Measurements from ENCODE around the gene CHRND. TPM values are rescaled to one million over a fixed set of nuclear protein-coding genes. Genes with fewer than 3 reads are reported as not detected.
A peak's percentile ranks its signal among the peaks of the same experiment; 100 is the strongest.

CHRND gene
- total RNA-seq, 1 experiment from 2014 or later = not detected

DNA sequence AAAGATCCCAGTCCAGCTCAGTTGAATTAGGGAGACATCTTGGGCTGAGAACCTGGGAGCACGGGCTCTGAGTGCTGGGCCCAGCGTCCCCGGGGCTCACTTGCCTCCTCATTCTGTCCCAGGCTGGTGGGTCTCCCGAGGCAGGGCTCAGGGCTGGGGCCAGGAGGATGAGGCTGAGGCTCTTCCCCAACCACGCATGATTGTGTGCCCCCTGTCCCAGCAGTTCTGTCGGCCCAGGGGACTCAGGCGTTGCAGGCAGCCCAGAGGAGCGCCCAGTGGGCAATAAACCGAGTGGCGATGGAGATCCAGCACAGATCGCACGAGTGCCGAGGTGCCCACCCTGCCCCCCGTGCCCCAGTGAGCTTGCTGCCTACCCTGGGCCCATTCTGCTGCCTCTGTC lies 4.9 kb upstream of the CHRND start:
- Histone ChIP-seq H3K79me2 (ENCODE audit: low read depth) (no peaks in the 10 kb centered on the region), H4K20me1 (ENCODE audit: insufficient read depth) (no peaks in the 10 kb centered on the region), H3K27ac (no peak overlapping the region), H3K9me2 (ENCODE audit: insufficient read depth) (no peaks in the 10 kb centered on the region), H3K36me3 (ENCODE audit: low read depth) (no peaks in the 10 kb centered on the region), H3K4me2 (no peak overlapping the region), H3K4me1 (replicated peaks; ENCODE audit: insufficient read depth) (no peaks in the 10 kb centered on the region), H3K9me3 (ENCODE audit: insufficient read depth, low read depth) (no peaks in the 10 kb centered on the region), H2AFZ (no peak overlapping the region), H3K4me3 (no peak overlapping the region), H3K27me3 (ENCODE audit: insufficient read depth, low read depth) (peaks cover 55% of the 10 kb centered on the region), H3F3A (ENCODE audit: insufficient read depth, low read depth) (no peaks in the 10 kb centered on the region)
- no peak for DNase-seq
- CTCF ChIA-PET = interaction anchor here (0.6 kb wide), 1 partner anchor 219 kb away, joined by 3 read pairs; no protein-coding TSS in a partner anchor
- intact Hi-C loops (cut with micrococcal nuclease; ENCODE audit: unreplicated experiment) = loop anchor here (10.0 kb wide), 2 partner anchors 196 to 616 kb away; no protein-coding TSS in a partner anchor
- TF ChIP-seq CTCF (conservative IDR thresholded peaks at IDR 0.05) = no peak
- no peak for TF ChIP-seq EZH2 (IDR thresholded peaks at IDR 0.05; ENCODE audit: low read depth)
- POLR2A ChIA-PET (ENCODE audit: unreplicated experiment) = no interaction called here
- no TSS peak for BruUV-seq (replicated peaks)

DNA sequence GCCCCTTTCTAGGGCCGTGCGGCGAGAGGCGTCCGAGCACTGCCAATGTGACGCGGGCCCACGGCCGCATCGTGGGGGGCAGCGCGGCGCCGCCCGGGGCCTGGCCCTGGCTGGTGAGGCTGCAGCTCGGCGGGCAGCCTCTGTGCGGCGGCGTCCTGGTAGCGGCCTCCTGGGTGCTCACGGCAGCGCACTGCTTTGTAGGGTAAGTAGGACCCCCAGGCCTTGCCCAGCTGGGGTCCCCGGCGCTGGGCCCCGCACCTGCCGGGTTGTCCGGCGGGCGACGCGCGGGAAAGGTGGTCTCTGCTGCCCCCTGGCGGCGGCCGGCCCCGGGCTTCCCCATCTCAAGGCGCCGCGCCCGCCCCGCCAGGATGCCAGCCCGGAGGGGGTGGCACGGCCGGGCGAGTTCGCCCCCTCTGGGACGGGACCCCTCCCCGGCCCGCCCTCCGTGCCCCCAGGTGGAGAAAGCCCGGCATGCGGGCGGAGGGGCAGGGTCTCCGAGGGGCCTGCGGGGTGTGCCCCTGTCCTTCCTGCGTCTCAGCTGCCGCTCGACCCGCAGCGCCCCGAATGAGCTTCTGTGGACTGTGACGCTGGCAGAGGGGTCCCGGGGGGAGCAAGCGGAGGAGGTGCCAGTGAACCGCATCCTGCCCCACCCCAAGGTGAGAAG lies 3.9 kb upstream of the CHRND start:
- intact Hi-C loops (cut with micrococcal nuclease; ENCODE audit: unreplicated experiment) = loop anchor here (2.0 to 10.0 kb wide), 3 partner anchors 75 to 617 kb away; no protein-coding TSS in a partner anchor
- no peak overlapping the region for H3K4me3 ChIP-seq
- H4K20me1 ChIP-seq (ENCODE audit: insufficient read depth) = no peaks in the 10 kb centered on the region
- no peaks in the 10 kb centered on the region for H3K79me2 ChIP-seq (ENCODE audit: low read depth)
- H2AFZ ChIP-seq = no peak overlapping the region
- BruUV-seq (replicated peaks) = no TSS peak
- H3F3A ChIP-seq (ENCODE audit: insufficient read depth, low read depth) = no peaks in the 10 kb centered on the region
- POLR2A ChIA-PET (ENCODE audit: unreplicated experiment) = no interaction called here
- H3K4me2 ChIP-seq = no peak overlapping the region
- H3K27ac ChIP-seq = no peak overlapping the region
- no peaks in the 10 kb centered on the region for H3K4me1 ChIP-seq (replicated peaks; ENCODE audit: insufficient read depth)
- TF ChIP-seq CTCF (conservative IDR thresholded peaks at IDR 0.05) (peak; percentile 75), EZH2 (IDR thresholded peaks at IDR 0.05; ENCODE audit: low read depth) (no peak)
- H3K27me3 ChIP-seq (ENCODE audit: insufficient read depth, low read depth) = peaks cover 55% of the 10 kb centered on the region
- H3K36me3 ChIP-seq (ENCODE audit: low read depth) = no peaks in the 10 kb centered on the region
- CTCF ChIA-PET = interaction anchor here (0.6 kb wide), 2 partner anchors 70 to 638 kb away, joined by 3 to 7 read pairs; no protein-coding TSS in a partner anchor
- H3K9me2 ChIP-seq (ENCODE audit: insufficient read depth) = no peaks in the 10 kb centered on the region
- H3K9me3 ChIP-seq (ENCODE audit: insufficient read depth, low read depth) = no peaks in the 10 kb centered on the region
- peak in 1 of 2 experiments; percentile 58 for DNase-seq

DNA sequence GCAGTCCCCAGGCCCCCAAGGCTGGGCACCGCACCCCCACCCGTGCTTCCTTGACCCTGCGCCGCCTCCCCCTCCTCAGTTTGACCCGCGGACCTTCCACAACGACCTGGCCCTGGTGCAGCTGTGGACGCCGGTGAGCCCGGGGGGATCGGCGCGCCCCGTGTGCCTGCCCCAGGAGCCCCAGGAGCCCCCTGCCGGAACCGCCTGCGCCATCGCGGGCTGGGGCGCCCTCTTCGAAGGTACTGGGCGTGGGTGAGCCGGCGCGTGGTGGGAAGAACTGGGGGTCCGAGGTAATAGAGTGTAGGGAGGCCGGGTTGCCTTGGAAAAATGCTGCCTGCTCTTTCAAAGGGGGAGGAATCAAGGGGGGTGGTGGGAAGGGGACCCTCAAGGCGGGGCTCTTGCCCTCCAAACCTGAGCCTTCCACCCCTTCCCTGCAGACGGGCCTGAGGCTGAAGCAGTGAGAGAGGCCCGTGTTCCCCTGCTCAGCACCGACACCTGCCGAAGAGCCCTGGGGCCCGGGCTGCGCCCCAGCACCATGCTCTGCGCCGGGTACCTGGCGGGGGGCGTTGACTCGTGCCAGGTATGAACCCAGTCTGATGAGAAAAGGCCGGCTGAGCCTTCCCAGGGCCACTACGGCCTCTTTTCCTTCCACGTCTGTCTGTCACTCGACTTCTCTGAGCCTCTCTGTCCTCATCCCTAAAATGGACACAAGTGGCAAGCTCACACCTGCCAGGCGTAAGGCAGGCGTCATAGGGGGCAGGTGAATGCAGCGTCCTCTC lies 3.1 kb upstream of the CHRND start:
- H3K9me3 ChIP-seq (ENCODE audit: insufficient read depth, low read depth) = no peaks in the 10 kb centered on the region
- H3K79me2 ChIP-seq (ENCODE audit: low read depth) = no peaks in the 10 kb centered on the region
- no peak overlapping the region for H2AFZ ChIP-seq
- CTCF ChIA-PET = interaction anchor here (0.6 kb wide), 2 partner anchors 70 to 606 kb away, joined by 4 to 7 read pairs; no protein-coding TSS in a partner anchor
- TF ChIP-seq EZH2 (IDR thresholded peaks at IDR 0.05; ENCODE audit: low read depth) (no peak), CTCF (conservative IDR thresholded peaks at IDR 0.05) (no peak; the same call in 1 of the 2 replicates)
- no peak overlapping the region for H3K4me2 ChIP-seq
- intact Hi-C loops (cut with micrococcal nuclease; ENCODE audit: unreplicated experiment) = loop anchor here (2.0 to 10.0 kb wide), 3 partner anchors 76 to 618 kb away; no protein-coding TSS in a partner anchor
- no peaks in the 10 kb centered on the region for H4K20me1 ChIP-seq (ENCODE audit: insufficient read depth)
- no TSS peak for BruUV-seq (replicated peaks)
- H3F3A ChIP-seq (ENCODE audit: insufficient read depth, low read depth) = no peaks in the 10 kb centered on the region
- DNase-seq = no peak
- H3K27ac ChIP-seq = no peak overlapping the region
- H3K9me2 ChIP-seq (ENCODE audit: insufficient read depth) = no peaks in the 10 kb centered on the region
- no peaks in the 10 kb centered on the region for H3K4me1 ChIP-seq (replicated peaks; ENCODE audit: insufficient read depth)
- no peaks in the 10 kb centered on the region for H3K36me3 ChIP-seq (ENCODE audit: low read depth)
- no peak overlapping the region for H3K4me3 ChIP-seq
- POLR2A ChIA-PET (ENCODE audit: unreplicated experiment) = no interaction called here
- peaks cover 55% of the 10 kb centered on the region for H3K27me3 ChIP-seq (ENCODE audit: insufficient read depth, low read depth)

Measured in PC-9 (cell line).